Liver (tissue), 3 donors: ENCODE measurements around the gene EXPH5.

Experiments
- NR2F2 ChIP-seq: IDR thresholded peaks from 2 replicates; pipeline ENCODE4 v1.6.1; 2016; ENCODE audit warnings: antibody characterized with exemption
- RAD21 ChIP-seq, 2 donors: IDR thresholded peaks; 2 replicates each; pipeline ENCODE4 v1.6.1; 2016; ENCODE audit warnings: antibody characterized with exemption in 2 of 2, mild to moderate bottlenecking in 2 of 2
- TF ChIP-seq, protein P1 (sequence below): fragments of 150-350 bp; IDR thresholded peaks from 2 replicates; pipeline ENCODE4 v1.5.1; 2017; ENCODE audit warnings: improper control_type of control experiment, low read depth, low read length; ENCODE audit not compliant: missing input control
- TF ChIP-seq, protein P2 (sequence below): IDR thresholded peaks from 2 replicates; pipeline ENCODE4 v1.6.1; 2016; ENCODE audit warnings: antibody characterized with exemption
- TF ChIP-seq, protein P3 (sequence below): IDR thresholded peaks from 2 replicates; pipeline ENCODE4 v1.6.1; 2016; ENCODE audit warnings: antibody characterized with exemption
- donor health status: healthy.
- donor health status: healthy.

DNA sequence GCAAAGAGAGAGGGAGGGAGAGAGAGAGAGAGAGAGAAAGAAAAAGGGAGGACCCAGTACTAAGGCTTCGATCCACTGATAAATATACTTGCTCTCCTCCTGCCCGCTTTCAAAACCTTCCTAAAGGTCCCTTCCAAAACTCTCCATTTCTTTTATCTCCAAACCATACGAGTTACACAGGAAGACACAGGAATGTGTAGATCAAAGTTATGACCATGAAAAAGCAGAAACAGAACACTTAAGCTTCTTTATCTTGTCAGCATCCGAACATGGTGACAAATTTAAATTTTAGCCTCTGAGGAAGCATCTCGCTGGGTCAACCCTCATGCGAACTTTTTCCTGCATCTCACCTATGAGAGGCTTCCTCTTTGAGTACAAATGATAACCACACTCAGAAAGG, 66.2 kb downstream of the EXPH5 start:
- TF ChIP-seq, protein P1, sequence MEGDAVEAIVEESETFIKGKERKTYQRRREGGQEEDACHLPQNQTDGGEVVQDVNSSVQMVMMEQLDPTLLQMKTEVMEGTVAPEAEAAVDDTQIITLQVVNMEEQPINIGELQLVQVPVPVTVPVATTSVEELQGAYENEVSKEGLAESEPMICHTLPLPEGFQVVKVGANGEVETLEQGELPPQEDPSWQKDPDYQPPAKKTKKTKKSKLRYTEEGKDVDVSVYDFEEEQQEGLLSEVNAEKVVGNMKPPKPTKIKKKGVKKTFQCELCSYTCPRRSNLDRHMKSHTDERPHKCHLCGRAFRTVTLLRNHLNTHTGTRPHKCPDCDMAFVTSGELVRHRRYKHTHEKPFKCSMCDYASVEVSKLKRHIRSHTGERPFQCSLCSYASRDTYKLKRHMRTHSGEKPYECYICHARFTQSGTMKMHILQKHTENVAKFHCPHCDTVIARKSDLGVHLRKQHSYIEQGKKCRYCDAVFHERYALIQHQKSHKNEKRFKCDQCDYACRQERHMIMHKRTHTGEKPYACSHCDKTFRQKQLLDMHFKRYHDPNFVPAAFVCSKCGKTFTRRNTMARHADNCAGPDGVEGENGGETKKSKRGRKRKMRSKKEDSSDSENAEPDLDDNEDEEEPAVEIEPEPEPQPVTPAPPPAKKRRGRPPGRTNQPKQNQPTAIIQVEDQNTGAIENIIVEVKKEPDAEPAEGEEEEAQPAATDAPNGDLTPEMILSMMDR = no peak
- no peak for TF ChIP-seq NR2F2
- TF ChIP-seq RAD21 (IDR thresholded peaks at IDR 0.05) = no peak
- TF ChIP-seq, protein P2, sequence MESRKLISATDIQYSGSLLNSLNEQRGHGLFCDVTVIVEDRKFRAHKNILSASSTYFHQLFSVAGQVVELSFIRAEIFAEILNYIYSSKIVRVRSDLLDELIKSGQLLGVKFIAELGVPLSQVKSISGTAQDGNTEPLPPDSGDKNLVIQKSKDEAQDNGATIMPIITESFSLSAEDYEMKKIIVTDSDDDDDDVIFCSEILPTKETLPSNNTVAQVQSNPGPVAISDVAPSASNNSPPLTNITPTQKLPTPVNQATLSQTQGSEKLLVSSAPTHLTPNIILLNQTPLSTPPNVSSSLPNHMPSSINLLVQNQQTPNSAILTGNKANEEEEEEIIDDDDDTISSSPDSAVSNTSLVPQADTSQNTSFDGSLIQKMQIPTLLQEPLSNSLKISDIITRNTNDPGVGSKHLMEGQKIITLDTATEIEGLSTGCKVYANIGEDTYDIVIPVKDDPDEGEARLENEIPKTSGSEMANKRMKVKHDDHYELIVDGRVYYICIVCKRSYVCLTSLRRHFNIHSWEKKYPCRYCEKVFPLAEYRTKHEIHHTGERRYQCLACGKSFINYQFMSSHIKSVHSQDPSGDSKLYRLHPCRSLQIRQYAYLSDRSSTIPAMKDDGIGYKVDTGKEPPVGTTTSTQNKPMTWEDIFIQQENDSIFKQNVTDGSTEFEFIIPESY = no peak
- TF ChIP-seq, protein P3, sequence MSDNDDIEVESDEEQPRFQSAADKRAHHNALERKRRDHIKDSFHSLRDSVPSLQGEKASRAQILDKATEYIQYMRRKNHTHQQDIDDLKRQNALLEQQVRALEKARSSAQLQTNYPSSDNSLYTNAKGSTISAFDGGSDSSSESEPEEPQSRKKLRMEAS = no peak
